GM12864 (cell line): ENCODE results near the gene NKX2-2.

Experiments used
- DNase-seq: peaks from one replicate; pipeline ENCODE4 v3.0.0-alpha.2; 2011; ENCODE audit warnings: low read depth
- H3K4me3 ChIP-seq: 2 replicates; pipeline ENCODE4 v1.5.1; 2011; ENCODE audit warnings: mild to moderate bottlenecking, low read depth, low read length, control low read depth
- TF ChIP-seq, protein P1 (sequence below): IDR thresholded peaks from 2 replicates; pipeline ENCODE4 v1.5.1; 2011; ENCODE audit warnings: low read depth, mild to moderate bottlenecking, moderate library complexity, low read length, control low read depth, inconsistent platforms; ENCODE audit errors: missing control alignments

Gene NKX2-2

DNA sequence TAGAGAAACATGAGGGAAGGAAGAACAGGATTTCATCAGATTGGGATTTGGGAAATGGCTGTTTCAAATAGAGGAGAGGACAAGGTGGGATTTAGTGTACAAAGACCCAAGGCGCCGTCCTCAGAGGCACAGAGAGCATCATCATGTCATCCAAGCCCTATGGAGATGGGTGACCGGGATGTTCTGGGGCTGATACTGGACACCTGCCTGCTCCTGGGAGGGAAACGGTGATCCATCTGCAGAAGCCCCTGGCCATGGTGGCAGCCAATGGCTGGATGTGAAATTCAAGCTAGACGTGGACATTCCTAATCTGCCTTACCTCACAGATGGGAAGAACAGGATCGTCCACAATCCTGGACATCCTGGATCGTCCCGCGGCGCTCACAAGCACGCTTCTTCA, 12.7 kb downstream of the NKX2-2 start:
- DNase-seq = no peak
- TF ChIP-seq, protein P1, sequence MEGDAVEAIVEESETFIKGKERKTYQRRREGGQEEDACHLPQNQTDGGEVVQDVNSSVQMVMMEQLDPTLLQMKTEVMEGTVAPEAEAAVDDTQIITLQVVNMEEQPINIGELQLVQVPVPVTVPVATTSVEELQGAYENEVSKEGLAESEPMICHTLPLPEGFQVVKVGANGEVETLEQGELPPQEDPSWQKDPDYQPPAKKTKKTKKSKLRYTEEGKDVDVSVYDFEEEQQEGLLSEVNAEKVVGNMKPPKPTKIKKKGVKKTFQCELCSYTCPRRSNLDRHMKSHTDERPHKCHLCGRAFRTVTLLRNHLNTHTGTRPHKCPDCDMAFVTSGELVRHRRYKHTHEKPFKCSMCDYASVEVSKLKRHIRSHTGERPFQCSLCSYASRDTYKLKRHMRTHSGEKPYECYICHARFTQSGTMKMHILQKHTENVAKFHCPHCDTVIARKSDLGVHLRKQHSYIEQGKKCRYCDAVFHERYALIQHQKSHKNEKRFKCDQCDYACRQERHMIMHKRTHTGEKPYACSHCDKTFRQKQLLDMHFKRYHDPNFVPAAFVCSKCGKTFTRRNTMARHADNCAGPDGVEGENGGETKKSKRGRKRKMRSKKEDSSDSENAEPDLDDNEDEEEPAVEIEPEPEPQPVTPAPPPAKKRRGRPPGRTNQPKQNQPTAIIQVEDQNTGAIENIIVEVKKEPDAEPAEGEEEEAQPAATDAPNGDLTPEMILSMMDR = no peak

DNA sequence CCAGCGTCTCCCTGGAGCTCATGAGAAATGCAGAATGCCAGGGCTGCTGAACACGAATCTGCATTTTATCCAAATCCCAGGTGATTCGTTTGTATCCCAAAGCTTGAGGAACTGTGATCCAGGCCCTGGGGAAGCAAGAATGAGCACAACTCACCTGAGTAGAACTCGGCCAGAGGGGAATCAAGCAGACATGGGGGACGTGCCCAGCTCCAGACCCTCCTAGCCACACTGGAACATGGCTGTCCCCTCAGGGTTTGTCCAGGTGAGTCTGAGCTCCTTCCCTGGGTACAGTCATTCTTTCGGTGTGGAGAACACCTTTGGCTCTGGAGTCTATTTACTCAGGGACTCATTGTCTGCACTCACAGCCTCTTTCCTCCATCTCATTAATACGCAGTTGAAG, 13.3 kb downstream of the NKX2-2 start:
- TF ChIP-seq, protein P1 = no peak
- no peak overlapping the region for H3K4me3 ChIP-seq

More for the DNA sequence above, 12.7 kb downstream of the NKX2-2 start:
- no peak overlapping the region for H3K4me3 ChIP-seq

DNA sequence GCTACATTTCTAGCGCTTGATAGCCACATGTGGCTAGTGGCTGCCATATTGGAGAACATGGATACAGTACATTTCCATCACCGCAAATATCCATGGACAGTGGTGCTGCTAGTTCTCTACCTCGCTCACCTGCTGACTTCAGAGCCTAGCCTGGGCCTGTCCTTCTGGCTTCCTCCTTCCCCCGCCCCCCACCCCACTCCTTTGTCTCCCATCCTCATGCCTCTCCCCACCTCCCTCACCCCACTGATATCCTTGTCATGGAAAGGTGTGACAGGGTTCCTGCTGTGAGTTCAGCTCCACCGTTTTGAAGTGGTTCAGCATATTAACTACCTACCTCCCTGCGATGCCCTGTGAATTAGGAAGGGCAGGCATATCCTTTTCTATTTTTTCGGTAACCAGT, 14.2 kb downstream of the NKX2-2 start:
- no peak for DNase-seq
- H3K4me3 ChIP-seq = no peak overlapping the region
- TF ChIP-seq, protein P1 = no peak

More for the DNA sequence above, 13.3 kb downstream of the NKX2-2 start:
- DNase-seq = no peak

DNA sequence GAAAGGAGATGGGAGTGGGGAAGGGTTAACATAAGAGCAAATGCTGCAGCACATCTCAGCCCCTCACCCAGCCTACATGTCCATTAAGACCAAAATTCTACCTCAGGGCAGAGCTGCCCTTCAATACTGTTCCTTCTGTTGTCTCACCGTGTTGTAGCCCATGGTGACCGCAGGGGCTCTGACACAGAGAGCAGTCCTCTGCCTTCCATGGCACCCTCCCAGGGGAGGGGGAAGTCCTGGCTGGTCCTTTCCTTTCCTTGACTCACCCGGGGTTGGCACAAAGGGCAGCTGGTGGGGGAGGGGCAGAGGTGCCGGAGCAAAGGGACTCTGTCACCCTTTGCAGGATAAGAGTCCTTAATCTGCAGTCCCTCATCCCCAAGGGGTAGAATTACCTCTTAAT, 15.2 kb downstream of the NKX2-2 start:
- TF ChIP-seq, protein P1 = no peak
- H3K4me3 ChIP-seq = no peak overlapping the region
- DNase-seq = no peak

DNA sequence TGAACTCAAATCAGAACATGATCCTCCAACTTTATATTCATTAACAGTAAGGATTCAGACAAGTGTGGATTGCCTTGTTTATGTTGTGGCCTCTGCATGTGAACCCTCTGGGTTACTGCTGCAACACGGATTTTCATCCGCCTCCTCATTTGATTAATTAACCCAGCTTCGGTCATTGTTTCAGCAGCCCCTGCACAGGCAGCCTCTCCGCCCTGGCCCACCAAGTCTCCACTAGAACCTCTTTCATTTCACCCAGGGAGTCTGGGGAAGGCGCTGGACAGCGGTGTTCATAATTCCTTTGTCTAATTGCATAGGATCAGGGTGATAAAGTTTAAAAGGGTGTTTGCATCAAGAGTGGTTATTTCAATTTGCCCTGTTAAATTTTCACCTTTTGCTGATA, 15.7 kb downstream of the NKX2-2 start:
- no peak overlapping the region for H3K4me3 ChIP-seq
- DNase-seq = no peak
- TF ChIP-seq, protein P1 = no peak

DNA sequence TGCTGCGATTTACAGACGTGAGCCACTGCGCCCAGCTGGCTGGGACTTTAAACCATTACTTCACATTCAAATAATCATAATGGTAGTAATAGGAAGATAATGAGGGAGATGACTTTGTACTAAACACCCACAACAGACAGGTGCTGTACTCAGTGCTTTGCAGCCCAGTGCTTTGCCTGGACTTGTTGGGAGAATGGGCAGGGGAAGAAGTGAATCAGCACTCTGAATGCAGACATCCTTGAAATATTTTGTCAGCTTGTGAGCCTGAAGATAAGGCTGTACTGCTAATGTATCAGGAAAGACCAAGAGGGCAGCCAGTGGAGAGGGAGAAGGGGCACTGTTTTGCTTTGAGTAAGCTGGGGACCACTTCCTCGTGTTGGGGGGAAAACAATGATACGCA, 17.4 kb downstream of the NKX2-2 start:
- no peak for DNase-seq
- TF ChIP-seq, protein P1 = no peak
- H3K4me3 ChIP-seq = no peak overlapping the region

DNA sequence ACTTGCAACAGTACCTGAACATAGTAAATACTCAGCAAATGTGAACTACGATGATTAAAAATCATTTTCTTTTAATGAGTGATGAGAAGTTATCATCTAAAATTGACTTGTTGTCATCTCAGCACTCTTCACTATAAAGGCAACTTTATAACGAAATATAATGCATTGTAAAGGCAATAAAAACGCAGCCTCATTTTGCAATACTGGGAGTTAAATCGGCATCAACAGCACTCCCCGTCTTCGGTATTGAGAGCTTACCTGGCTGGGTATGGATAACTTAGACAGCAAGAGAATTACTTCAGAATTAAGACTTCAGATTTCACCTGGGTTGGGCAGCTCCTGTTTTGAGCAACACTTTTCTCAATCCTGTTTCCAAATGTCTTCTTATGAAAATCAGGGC, 20.8 kb downstream of the NKX2-2 start:
- H3K4me3 ChIP-seq = no peak overlapping the region
- TF ChIP-seq, protein P1 = no peak
- DNase-seq = no peak
